HG02759 (cell line): ENCODE measurements around the gene NODAL.

Experiments used
- ATAC-seq: cut with Tn5 transposase; IDR thresholded peaks from one replicate; pipeline ENCODE4 v1.9.1; 2021; ENCODE audit warnings: mild to moderate bottlenecking, moderate library complexity; ENCODE audit not compliant: unreplicated experiment

The NODAL gene

GRCh38 chr10:70433581-70434280 lies 7.8 kb downstream of the NODAL start:
- no peak for ATAC-seq

- ATAC-seq = no peak
Observed at GRCh38 chr10:70432561-70433263, 8.8 kb downstream of the NODAL start.

GRCh38 chr10:70432101-70432500 lies 9.4 kb downstream of the NODAL start:
- no peak for ATAC-seq

DNA sequence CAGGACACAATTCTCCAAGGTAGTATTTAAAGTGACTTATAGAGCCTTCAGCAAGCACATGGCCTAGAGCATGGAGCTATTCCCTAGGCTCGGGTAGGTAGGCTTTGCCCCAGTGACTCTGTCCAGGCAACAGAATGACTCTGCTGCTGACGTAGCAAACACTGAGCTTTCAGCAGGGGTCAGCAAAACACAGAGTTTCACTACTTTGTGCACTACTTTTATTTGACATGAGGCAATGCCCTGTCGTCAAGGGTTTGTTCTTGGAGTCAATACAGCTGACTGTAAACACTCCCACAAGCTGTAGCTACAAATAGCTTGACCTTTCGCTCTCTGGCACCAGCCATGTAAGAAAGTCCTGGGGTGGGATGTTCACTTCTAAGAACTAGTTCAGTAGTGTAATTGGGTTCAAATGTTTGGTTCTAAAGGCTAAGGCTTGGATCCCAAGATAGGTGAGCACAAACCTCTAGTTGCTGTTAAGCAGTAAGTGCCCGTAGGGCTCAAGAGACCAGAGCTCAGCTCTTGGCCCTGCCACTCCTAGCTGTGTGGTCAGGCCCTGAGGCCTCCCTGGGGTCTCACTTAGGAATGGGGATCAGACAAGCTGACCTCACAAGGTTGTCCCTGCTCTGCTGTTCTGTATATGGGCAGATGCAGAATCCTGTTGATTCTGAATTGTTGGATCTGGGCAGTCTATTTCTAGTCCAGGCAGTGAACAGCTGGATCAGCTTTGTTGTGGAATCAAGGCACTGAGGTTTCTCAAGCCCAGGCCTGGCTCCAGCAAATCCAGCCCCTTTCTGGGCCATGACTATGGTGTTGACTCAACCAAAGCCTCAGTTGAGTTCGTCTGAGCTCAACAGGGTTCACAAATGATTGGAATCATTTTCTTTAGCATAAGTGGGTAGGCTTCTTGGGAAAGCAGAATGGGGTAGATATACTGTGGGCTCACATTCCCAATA lies 10.7 kb downstream of the NODAL start:
- ATAC-seq = no peak

- no peak for ATAC-seq
Observed at GRCh38 chr10:70426823-70427222, 14.7 kb downstream of the NODAL start.

GRCh38 chr10:70425096-70425495 lies 16.4 kb downstream of the NODAL start:
- ATAC-seq = no peak

GRCh38 chr10:70424320-70424719 lies 17.2 kb downstream of the NODAL start:
- no peak for ATAC-seq

GRCh38 chr10:70418713-70419112 lies 22.8 kb downstream of the NODAL start:
- ATAC-seq = no peak

- ATAC-seq = no peak
Observed at GRCh38 chr10:70418229-70418628, 23.3 kb downstream of the NODAL start.

GRCh38 chr10:70417568-70417967 lies 23.9 kb downstream of the NODAL start:
- no peak for ATAC-seq

DNA sequence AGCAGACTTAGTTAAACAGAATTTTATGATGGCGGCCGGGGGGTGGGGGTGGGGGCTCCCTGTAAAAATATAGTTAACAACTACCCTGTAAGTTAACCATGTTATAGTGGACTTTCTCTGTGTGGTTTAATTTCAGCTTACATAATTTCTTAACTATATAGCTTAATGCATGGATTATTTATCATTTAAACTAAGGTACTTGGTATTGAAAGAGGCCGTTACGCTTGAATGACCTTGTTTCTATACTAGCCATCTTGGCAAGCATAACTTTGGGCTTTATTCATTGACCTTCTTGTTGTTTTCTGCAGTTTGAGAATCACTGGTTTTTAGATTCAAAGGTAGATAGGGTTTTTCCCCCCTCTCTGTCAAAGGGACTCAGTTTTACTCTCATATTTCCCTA lies 29.1 kb downstream of the NODAL start:
- ATAC-seq = no peak

DNA sequence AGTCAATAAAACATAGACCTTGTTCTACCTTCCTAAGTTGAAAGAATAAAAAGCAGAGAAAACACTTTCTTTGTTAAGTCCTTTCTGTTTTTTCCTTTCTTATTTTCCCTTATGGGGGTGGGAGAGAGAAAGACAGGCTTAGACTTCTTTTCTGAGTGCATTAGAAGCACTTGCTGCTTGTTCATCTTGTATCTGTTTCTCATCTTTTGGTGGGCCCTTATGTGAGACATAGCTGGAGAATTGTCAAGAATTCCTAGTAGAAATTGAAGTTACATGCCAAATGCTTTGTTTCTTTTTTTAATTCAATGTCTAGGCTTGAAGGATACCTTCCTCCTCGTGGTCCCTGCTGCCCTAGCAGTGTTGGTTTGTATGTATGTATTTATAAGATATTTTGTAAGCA lies 30.9 kb downstream of the NODAL start:
- ATAC-seq = no peak

DNA sequence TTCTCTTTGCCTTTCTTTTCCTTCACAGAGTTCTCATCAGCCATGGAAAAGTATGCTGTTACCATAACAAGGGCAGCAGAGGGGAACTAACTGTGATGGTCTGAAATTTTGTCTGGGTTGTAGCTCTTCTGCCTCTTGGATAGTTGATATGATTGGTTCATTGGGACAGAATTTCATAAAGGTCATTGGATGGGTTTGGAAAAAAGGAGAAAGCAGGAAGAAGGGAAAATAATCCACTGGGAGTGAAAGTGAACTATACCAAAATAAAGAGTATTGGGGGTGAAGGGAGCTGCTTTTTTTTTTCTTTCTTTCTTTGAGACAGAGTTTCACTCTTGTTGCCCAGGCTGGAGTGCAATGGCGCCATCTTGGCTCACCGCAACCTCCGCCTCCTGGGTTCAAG lies 31.7 kb downstream of the NODAL start:
- ATAC-seq = no peak

DNA sequence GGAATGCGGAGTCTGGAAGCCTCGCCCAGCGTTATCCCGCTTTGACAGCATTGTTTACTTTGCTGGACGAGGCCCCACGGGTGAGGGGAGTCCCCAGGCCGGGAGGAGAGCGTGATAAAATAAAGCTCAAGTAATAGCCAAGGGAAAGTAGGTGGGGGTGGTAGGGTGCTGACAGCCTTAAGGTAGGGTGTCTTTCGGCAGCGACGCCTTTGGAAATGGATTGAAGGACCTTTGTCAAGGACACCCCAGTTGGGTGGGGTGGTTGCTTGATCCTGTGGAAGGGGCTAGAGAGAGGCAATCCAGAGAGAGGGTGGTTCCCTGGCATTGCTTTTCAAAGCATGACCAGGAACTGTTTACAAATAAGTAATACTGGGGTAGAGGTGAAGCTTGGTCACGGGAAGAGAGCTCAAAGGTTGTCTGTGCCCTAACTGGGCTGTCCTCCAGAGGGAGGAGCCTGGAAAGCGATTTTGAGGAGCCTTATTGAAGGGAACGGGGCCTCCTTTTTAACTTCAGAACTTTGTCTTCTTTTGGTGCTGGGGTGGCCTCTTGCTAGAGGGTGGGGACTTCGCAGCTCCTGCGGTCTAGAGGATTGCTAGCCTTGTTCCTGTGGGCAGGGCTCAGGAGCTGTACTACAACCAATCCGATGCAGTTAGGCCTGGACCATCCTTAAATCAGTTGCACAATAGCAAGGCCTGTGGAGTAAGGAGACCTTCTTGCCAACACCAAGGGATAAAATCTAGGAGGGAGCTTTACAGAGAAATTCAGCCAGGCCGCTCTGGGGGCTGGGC lies 36.2 kb downstream of the NODAL start:
- ATAC-seq = peak; percentile 44

DNA sequence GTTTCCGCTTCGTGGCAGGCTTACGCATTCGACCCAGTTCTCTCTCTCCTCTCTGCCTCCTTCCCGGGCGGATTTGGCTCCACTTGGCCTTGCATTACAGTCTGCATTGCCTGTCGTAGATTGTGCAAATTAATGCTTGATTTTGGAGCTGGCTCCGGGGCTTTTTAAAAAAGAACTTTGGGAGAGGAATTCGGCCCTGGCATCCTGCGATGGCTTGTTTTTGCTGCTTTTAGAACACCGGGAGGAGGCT lies 36.8 kb downstream of the NODAL start:
- no peak for ATAC-seq

- ATAC-seq = peak; percentile 83
Observed at GRCh38 chr10:70404036-70404786, 37.3 kb downstream of the NODAL start, which contains the start of gene EIF4EBP2. TSS of gene EIF4EBP2 (plus strand) at chr10:70404145. CDS start at chr10:70404402, 257 bp downstream.

DNA sequence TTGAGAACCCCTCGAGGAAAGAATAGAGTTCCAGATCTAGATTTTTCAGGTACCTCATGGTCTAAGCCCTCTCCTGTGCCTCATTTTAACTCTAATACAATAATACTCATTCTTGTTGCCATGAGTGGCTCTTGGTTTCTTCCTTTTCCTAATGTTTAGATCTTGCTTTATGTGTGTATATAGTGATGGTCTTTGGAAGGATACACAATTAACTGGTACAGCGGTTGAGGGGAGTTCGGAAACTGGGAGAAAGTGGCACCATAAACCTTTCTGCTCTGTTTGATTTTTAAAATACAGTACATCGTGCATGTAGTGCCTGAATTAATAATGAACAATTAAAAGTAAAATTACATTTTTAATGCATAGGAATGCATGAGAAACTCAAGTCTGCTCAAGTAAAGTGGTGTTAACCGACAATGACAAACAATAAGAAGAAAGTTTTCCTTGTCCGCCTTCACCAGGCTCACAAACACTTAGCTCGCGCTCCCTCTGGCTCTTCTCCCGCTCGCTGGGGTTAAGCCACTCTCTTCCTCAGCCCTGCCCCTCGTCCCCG lies 37.9 kb downstream of the NODAL start:
- peak; percentile 3 for ATAC-seq

- ATAC-seq = no peak
Observed at GRCh38 chr10:70399177-70399576, 42.3 kb downstream of the NODAL start.

GRCh38 chr10:70396140-70396539 lies 45.3 kb downstream of the NODAL start:
- ATAC-seq = no peak

- no peak for ATAC-seq
Observed at GRCh38 chr10:70391654-70392053, 49.8 kb downstream of the NODAL start.
